Nephron progenitor cell (in vitro differentiated cells): ENCODE data around the gene CLEC16A.

Experiments used
- DNase-seq: peaks from one replicate; pipeline ENCODE4 v3.0.0; 2021
- H3K27ac Mint-ChIP-seq: 2 replicates; pipeline ENCODE4 v1.8.0; 2021; ENCODE audit warnings: mild to moderate bottlenecking, moderate library complexity, mixed read lengths
- H3K27me3 Mint-ChIP-seq: 2 replicates; pipeline ENCODE4 v1.8.0; 2021; ENCODE audit warnings: mild to moderate bottlenecking, low read depth, mixed read lengths; ENCODE audit not compliant: poor library complexity
- H3K36me3 Mint-ChIP-seq: 2 replicates; pipeline ENCODE4 v1.8.0; 2021; ENCODE audit warnings: low read depth, mixed read lengths
- H3K4me1 Mint-ChIP-seq: 2 replicates; pipeline ENCODE4 v1.8.0; 2021; ENCODE audit warnings: mixed read lengths
- H3K4me3 Mint-ChIP-seq: 2 replicates; pipeline ENCODE4 v1.8.0; 2021; ENCODE audit warnings: mild to moderate bottlenecking, moderate library complexity, mixed read lengths
- H3K9me3 Mint-ChIP-seq: 2 replicates; pipeline ENCODE4 v1.8.0; 2021; ENCODE audit warnings: mild to moderate bottlenecking, moderate library complexity, mixed read lengths
- CTCF ChIP-seq: fragments of 200-600 bp; sonication (generic); IDR thresholded peaks from 2 replicates; pipeline ENCODE4 v1.5.0; 2021; ENCODE audit warnings: antibody characterized with exemption

Gene CLEC16A

GRCh38 chr16:11030990-11031510 lies 86.7 kb downstream of the CLEC16A start:
- Mint-ChIP-seq H3K4me3 (no peak overlapping the region), H3K27me3 (no peaks in the 10 kb centered on the region), H3K27ac (no peak overlapping the region), H3K36me3 (peaks cover 91% of the 10 kb centered on the region), H3K4me1 (peaks cover 42% of the 10 kb centered on the region), H3K9me3 (peaks cover 49% of the 10 kb centered on the region)
- DNase-seq = no peak
- no peak for TF ChIP-seq CTCF

GRCh38 chr16:11032000-11032921 lies 87.9 kb downstream of the CLEC16A start:
- H3K4me1 Mint-ChIP-seq = peaks cover 50% of the 10 kb centered on the region

GRCh38 chr16:11032922-11033291 lies 88.5 kb downstream of the CLEC16A start:
- Mint-ChIP-seq H3K4me3 (peak overlapping the region; percentile 19), H3K27me3 (no peaks in the 10 kb centered on the region), H3K9me3 (peaks cover 31% of the 10 kb centered on the region), H3K27ac (peak overlapping the region; percentile 16), H3K36me3 (peaks cover 76% of the 10 kb centered on the region), H3K4me1 (peaks cover 50% of the 10 kb centered on the region)
- no peak for DNase-seq
- no peak for TF ChIP-seq CTCF

More at GRCh38 chr16:11032000-11032921, 87.9 kb downstream of the CLEC16A start:
- no peak for DNase-seq
- no peak for TF ChIP-seq CTCF
- H3K27ac Mint-ChIP-seq = peak overlapping the region; percentile 16
- peaks cover 37% of the 10 kb centered on the region for H3K9me3 Mint-ChIP-seq
- peaks cover 83% of the 10 kb centered on the region for H3K36me3 Mint-ChIP-seq
- H3K27me3 Mint-ChIP-seq = no peaks in the 10 kb centered on the region
- peak overlapping the region; percentile 19 for H3K4me3 Mint-ChIP-seq

GRCh38 chr16:11033629-11034420 lies 89.5 kb downstream of the CLEC16A start:
- no peak for DNase-seq
- Mint-ChIP-seq H3K9me3 (peaks cover 22% of the 10 kb centered on the region), H3K4me3 (no peak overlapping the region), H3K4me1 (peaks cover 50% of the 10 kb centered on the region), H3K27me3 (no peaks in the 10 kb centered on the region), H3K27ac (no peak overlapping the region), H3K36me3 (peaks cover 76% of the 10 kb centered on the region)
- no peak for TF ChIP-seq CTCF

- no peak for TF ChIP-seq CTCF
- Mint-ChIP-seq H3K9me3 (peaks cover 15% of the 10 kb centered on the region), H3K4me1 (peaks cover 50% of the 10 kb centered on the region), H3K27ac (no peak overlapping the region), H3K27me3 (no peaks in the 10 kb centered on the region), H3K4me3 (no peak overlapping the region), H3K36me3 (peaks cover 71% of the 10 kb centered on the region)
- no peak for DNase-seq
Observed at GRCh38 chr16:11034481-11034931, 90.1 kb downstream of the CLEC16A start.
